Activated naive CD8-positive, alpha-beta T cell treated with anti-CD3 and anti-CD28 coated beads for 36 hours (primary cell): ENCODE data around the gene HTR3D. TPM values are rescaled to one million over a fixed set of nuclear protein-coding genes. Genes with fewer than 3 reads are reported as not detected.

Experiments
- DNase-seq: peaks from one replicate; pipeline ENCODE4 v3.0.0; 2021
- H3K27ac Mint-ChIP-seq: one replicate; pipeline ENCODE4 v1.8.0; 2022; ENCODE audit warnings: mild to moderate bottlenecking, moderate library complexity, mixed read lengths
- H3K27me3 Mint-ChIP-seq: one replicate; pipeline ENCODE4 v1.8.0; 2022; ENCODE audit warnings: mild to moderate bottlenecking, mixed read lengths
- H3K36me3 Mint-ChIP-seq: one replicate; pipeline ENCODE4 v1.8.0; 2021; ENCODE audit warnings: mild to moderate bottlenecking, mixed read lengths
- H3K4me1 Mint-ChIP-seq: one replicate; pipeline ENCODE4 v1.8.0; 2021; ENCODE audit warnings: mixed read lengths
- H3K4me3 Mint-ChIP-seq: one replicate; pipeline ENCODE4 v1.8.0; 2022; ENCODE audit warnings: mild to moderate bottlenecking, moderate library complexity, mixed read lengths
- H3K9me3 Mint-ChIP-seq: one replicate; pipeline ENCODE4 v1.8.0; 2022; ENCODE audit warnings: mixed read lengths
- total RNA-seq, 2 experiments: library from RNA; stranded (reverse); gene quantifications; one replicate each; pipeline ENCODE4 v1.2.3, GENCODE V29; 2021

The HTR3D gene, protein sequence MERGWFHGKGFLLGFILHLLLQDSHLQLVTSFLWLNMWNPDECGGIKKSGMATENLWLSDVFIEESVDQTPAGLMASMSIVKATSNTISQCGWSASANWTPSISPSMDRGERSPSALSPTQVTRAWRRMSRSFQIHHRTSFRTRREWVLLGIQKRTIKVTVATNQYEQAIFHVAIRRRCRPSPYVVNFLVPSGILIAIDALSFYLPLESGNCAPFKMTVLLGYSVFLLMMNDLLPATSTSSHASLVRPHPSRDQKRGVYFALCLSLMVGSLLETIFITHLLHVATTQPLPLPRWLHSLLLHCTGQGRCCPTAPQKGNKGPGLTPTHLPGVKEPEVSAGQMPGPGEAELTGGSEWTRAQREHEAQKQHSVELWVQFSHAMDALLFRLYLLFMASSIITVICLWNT
- not detected for total RNA-seq

- Mint-ChIP-seq H3K27me3 (peaks cover 2% of the 10 kb centered on the region), H3K27ac (no peak within 1 kb of the TSS), H3K4me3 (no peak within 1 kb of the TSS), H3K36me3 (no peaks in the 10 kb centered on the region), H3K4me1 (no peaks in the 10 kb centered on the region), H3K9me3 (no peaks in the 10 kb centered on the region)
- DNase-seq, result no peak
These were observed at the start of gene HTR3D for GRCh38 chr3:184031187-184031792. TSS of gene HTR3D (plus strand) at chr3:184031742. CDS start at chr3:184031742, 0 bp downstream.

DNA sequence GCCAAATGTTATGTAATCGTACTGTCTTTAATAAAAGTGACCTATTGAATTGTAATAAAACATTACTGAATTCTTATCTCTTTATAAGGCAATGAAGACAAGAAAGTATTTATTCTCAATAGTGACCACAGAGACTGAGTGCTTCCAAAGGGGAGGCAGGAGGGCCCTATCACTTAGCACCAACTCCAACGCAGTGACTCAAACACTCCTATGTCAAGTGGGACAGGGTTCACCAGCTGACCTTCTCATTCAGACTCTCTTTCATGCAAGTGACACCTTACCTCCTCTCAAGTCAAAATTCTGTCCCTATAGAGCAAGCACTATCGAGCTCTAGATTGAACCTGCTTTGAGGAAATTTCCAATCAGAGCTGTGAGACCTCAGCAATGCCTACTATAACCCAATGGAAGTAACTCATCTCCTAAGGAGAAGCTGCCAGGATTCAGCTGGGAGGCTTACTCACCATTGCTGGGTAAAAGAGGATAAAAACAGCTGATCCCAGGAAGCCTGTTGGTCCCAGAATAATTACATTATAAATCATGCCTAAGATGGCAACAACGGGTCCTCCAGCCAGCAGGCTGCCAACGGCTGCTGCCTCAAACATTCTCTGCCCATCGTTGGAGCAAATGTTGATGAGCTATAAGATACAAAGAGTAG is 49.4 kb upstream of the HTR3D start:
- Mint-ChIP-seq H3K4me1 (no peaks in the 10 kb centered on the region), H3K36me3 (peaks cover 3% of the 10 kb centered on the region), H3K27ac (no peak overlapping the region), H3K27me3 (no peaks in the 10 kb centered on the region), H3K4me3 (no peak overlapping the region), H3K9me3 (no peaks in the 10 kb centered on the region)
- DNase-seq, result no peak

DNA sequence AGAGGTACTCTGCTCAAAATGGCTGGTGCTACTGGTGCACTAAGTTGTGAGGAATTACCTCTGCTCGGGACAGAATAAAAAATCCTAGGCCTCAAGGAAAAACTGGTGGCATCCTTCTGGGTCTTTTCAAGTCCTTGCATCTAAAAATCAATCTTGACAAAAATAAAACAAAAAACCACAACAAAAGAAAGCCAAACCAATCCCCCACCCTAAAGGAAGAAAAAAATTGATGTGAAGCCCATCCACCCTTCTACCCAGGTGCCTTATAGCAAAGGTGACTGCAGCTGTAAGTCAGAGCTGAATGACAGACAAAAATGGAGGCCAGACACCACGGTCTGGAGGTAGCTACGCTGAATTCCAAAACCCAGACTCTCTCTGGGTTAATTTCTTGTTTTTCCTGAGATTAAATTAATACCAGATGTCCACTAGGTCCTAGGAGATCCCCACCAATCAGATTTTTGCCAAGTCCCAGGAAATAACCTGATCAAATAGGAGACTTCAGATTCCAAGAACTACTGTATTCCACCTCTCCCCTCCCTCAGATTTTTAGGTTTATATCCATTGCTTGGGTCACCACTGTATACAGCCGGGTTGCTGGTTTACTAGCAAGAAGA is 47.3 kb upstream of the HTR3D start:
- peaks cover 5% of the 10 kb centered on the region for H3K36me3 Mint-ChIP-seq
- no peak for DNase-seq
- no peak overlapping the region for H3K27ac Mint-ChIP-seq
- H3K4me3 Mint-ChIP-seq, result no peak overlapping the region
- H3K9me3 Mint-ChIP-seq, result no peaks in the 10 kb centered on the region
- no peaks in the 10 kb centered on the region for H3K27me3 Mint-ChIP-seq
- H3K4me1 Mint-ChIP-seq, result no peaks in the 10 kb centered on the region

DNA sequence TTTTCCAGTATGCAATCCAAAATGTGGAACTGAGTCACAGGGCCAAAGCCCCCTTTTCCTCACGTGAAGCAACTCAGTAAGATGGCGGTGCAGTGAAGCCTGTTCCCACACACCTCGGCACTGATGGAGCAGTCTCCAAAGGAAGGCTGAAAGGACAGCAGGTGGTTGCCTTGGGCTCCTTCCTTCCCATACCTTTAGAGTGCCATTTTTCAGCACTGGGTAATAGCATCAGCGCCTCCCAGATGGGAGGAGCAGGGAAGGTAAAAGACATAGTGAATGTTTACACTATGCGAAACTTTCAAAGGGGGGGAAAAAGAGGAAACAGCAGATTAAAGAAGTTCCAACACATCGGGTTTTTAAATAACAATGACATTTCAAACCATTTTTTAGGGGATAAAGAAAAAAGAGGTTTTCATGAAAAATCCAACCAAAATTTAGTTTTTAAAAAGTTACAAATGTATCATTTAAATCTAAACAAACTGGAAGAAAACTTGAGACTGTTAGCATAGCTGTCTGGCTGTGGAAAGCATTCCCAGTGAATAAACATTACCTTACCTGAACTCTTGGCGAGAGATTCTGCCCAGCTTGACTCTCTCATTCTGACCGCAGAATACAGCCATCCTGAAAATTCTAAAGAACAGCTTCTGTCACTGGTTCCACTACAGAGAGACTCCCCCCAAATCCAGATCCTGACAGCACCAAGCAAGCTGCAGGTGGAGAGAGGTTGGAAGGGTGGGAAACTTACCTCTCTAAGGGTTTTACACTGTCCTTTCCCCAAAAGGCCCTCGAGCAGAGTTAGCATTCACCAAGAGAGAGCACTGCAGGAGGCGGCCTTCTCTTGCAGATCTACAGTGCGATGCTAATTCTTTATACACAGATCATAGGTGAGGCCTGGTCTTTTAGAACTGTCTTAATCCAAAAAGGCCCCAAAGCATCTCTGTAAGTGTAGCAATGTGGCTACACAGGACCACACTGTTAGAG is 46.5 kb upstream of the HTR3D start:
- Mint-ChIP-seq H3K4me3 (no peak overlapping the region), H3K36me3 (peaks cover 5% of the 10 kb centered on the region), H3K9me3 (no peaks in the 10 kb centered on the region), H3K27me3 (no peaks in the 10 kb centered on the region), H3K27ac (no peak overlapping the region), H3K4me1 (no peaks in the 10 kb centered on the region)
- no peak for DNase-seq

GRCh38 chr3:183987000-183987600 is 44.4 kb upstream of the HTR3D start:
- Mint-ChIP-seq H3K36me3 (peaks cover 5% of the 10 kb centered on the region), H3K9me3 (no peaks in the 10 kb centered on the region), H3K27me3 (no peaks in the 10 kb centered on the region), H3K4me3 (no peak overlapping the region), H3K4me1 (no peaks in the 10 kb centered on the region), H3K27ac (no peak overlapping the region)
- no peak for DNase-seq

DNA sequence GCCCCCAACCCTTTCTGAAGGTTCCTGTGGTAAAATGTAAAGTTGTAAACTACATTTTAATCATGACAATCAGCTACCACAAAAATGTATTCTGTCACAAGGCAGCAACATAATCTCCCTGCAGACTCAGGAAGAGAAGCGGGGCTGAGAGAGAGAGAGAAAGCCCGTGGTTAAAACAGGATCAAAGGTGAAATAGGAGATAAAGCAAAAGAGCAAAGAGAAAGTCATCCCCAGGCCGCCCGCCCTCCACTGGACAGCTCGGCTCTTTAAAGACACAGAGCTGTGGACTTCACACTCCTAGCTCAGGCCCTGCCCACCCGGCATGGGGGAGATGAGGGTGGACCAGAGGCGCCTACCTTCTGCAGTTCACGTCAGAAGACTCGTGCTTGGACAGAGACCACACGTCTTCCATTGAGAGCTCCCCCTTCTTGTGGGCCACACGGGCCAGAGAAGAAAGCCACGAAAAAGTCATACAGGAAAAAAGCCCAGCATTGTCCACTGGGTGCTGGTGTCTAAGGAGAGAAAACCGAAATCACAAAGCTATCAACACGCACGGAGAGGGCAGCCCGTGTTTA is 43.2 kb upstream of the HTR3D start:
- no peaks in the 10 kb centered on the region for H3K9me3 Mint-ChIP-seq
- H3K27me3 Mint-ChIP-seq, result no peaks in the 10 kb centered on the region
- no peaks in the 10 kb centered on the region for H3K4me1 Mint-ChIP-seq
- no peak overlapping the region for H3K27ac Mint-ChIP-seq
- peaks cover 5% of the 10 kb centered on the region for H3K36me3 Mint-ChIP-seq
- DNase-seq, result no peak
- H3K4me3 Mint-ChIP-seq, result no peak overlapping the region

GRCh38 chr3:183991403-183991802 is 40.1 kb upstream of the HTR3D start:
- H3K4me1 Mint-ChIP-seq, result no peaks in the 10 kb centered on the region
- no peaks in the 10 kb centered on the region for H3K9me3 Mint-ChIP-seq
- no peaks in the 10 kb centered on the region for H3K27me3 Mint-ChIP-seq
- H3K27ac Mint-ChIP-seq, result no peak overlapping the region
- H3K4me3 Mint-ChIP-seq, result no peak overlapping the region
- H3K36me3 Mint-ChIP-seq, result peaks cover 2% of the 10 kb centered on the region
- DNase-seq, result no peak

GRCh38 chr3:184001761-184002160 is 29.8 kb upstream of the HTR3D start:
- no peaks in the 10 kb centered on the region for H3K9me3 Mint-ChIP-seq
- no peak for DNase-seq
- H3K27ac Mint-ChIP-seq, result no peak overlapping the region
- no peak overlapping the region for H3K4me3 Mint-ChIP-seq
- H3K4me1 Mint-ChIP-seq, result peaks cover 10% of the 10 kb centered on the region
- peaks cover 4% of the 10 kb centered on the region for H3K36me3 Mint-ChIP-seq
- no peaks in the 10 kb centered on the region for H3K27me3 Mint-ChIP-seq

DNA sequence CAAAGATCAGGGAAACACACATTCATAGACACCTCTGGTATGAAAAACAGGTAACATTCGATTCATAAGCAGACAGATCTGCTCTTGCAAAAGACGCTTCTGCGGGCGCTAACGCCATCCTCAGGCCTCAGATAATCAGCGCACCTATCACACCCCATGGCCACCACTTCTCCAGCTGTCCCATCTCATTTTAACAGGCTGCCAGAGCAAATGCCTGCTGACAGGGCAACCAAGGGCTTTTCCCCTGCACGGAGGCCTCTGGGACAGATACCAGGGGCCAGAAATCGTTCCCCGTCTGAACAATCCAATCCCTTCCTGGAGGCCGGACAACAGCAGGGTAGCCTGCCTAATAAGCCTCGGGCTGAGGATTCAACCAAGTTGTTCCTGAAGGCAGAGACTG is 29.1 kb upstream of the HTR3D start:
- no peak for DNase-seq
- H3K4me1 Mint-ChIP-seq, result peaks cover 12% of the 10 kb centered on the region
- H3K4me3 Mint-ChIP-seq, result no peak overlapping the region
- H3K9me3 Mint-ChIP-seq, result no peaks in the 10 kb centered on the region
- H3K27me3 Mint-ChIP-seq, result no peaks in the 10 kb centered on the region
- no peak overlapping the region for H3K27ac Mint-ChIP-seq
- H3K36me3 Mint-ChIP-seq, result peaks cover 4% of the 10 kb centered on the region

DNA sequence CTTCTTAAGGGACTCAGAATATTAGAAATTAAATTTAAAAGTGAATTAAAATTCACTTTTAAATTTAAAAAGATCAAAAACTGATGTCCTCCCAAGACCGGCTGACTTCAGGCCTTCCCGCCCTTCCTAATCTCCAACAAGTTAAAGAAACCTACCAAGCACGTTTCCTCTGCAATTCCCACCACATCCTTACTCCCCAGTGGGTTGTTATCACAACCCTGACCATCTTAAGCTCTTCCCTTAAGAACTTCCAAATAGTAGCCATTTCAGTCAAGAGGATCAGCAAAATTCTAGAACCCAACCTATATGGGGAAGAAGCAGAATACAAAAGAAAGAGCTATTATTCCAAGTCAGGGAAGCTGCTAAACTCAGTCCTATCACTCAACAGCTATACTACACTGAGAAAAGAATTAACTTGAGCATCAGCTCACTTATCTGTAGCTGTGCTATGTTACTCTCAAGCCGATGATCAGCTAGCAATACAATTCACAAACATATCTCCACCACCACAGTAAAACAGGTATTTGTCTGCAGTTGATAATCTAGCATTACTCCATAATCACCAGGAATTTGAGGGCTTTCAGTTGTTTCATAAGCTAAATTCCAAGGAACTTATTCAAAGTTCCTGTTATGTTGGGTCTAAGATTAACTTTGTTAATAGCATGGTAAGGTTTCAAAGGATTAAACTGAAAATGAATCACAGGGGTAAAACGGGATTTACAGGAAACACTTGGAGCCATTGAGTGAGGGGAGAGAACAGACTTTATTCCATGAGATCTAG is 28.2 kb upstream of the HTR3D start:
- no peak overlapping the region for H3K27ac Mint-ChIP-seq
- H3K9me3 Mint-ChIP-seq, result no peaks in the 10 kb centered on the region
- peaks cover 12% of the 10 kb centered on the region for H3K4me1 Mint-ChIP-seq
- no peaks in the 10 kb centered on the region for H3K27me3 Mint-ChIP-seq
- H3K4me3 Mint-ChIP-seq, result no peak overlapping the region
- DNase-seq, result no peak
- peaks cover 4% of the 10 kb centered on the region for H3K36me3 Mint-ChIP-seq

DNA sequence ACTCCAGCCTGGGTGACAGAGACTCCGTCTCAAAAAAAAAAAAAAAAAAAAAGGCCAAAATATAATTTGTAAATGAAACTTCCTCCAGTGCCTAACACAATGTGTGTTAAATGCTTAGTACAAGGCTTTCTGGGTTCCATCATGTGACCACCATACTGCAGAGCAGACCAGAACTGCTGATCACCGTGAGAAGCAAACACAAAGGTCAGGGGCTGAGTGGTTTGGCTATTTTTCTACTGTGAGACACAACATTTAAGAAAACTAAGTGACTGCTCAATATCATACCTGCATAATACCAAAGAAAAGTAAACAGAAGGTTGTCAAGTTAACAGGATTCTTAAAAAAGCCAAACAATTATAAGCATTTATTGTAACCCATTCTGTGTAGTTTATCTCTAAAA is 27.1 kb upstream of the HTR3D start:
- H3K36me3 Mint-ChIP-seq, result peaks cover 2% of the 10 kb centered on the region
- H3K9me3 Mint-ChIP-seq, result no peaks in the 10 kb centered on the region
- no peak overlapping the region for H3K27ac Mint-ChIP-seq
- H3K4me3 Mint-ChIP-seq, result no peak overlapping the region
- no peaks in the 10 kb centered on the region for H3K27me3 Mint-ChIP-seq
- DNase-seq, result no peak
- H3K4me1 Mint-ChIP-seq, result peaks cover 12% of the 10 kb centered on the region

- H3K4me1 Mint-ChIP-seq, result peaks cover 12% of the 10 kb centered on the region
- H3K4me3 Mint-ChIP-seq, result no peak overlapping the region
- peak; percentile 25 for DNase-seq
- H3K27me3 Mint-ChIP-seq, result no peaks in the 10 kb centered on the region
- no peaks in the 10 kb centered on the region for H3K9me3 Mint-ChIP-seq
- no peak overlapping the region for H3K27ac Mint-ChIP-seq
- H3K36me3 Mint-ChIP-seq, result peaks cover 4% of the 10 kb centered on the region
These were observed 25.5 kb upstream of the HTR3D start for GRCh38 chr3:184005941-184006507.
